OCI-LY7 (cell line): ENCODE results near the gene IRX4.

Experiments used
- EZH2phosphoT487 ChIP-seq: fragments of 200-600 bp; sonication (generic); IDR thresholded peaks from 2 replicates; pipeline ENCODE4 v1.6.1; 2018; ENCODE audit warnings: low read depth, borderline replicate concordance, mild to moderate bottlenecking, mixed run types, antibody characterized with exemption, low read length, moderate library complexity, mixed read lengths
- TF ChIP-seq, protein P1 (sequence below): fragments of 200-600 bp; sonication (generic); conservative IDR thresholded peaks from 2 replicates; pipeline ENCODE4 v1.5.1; 2014; ENCODE audit warnings: mild to moderate bottlenecking, antibody characterized with exemption, low read length, moderate library complexity, mixed read lengths

DNA sequence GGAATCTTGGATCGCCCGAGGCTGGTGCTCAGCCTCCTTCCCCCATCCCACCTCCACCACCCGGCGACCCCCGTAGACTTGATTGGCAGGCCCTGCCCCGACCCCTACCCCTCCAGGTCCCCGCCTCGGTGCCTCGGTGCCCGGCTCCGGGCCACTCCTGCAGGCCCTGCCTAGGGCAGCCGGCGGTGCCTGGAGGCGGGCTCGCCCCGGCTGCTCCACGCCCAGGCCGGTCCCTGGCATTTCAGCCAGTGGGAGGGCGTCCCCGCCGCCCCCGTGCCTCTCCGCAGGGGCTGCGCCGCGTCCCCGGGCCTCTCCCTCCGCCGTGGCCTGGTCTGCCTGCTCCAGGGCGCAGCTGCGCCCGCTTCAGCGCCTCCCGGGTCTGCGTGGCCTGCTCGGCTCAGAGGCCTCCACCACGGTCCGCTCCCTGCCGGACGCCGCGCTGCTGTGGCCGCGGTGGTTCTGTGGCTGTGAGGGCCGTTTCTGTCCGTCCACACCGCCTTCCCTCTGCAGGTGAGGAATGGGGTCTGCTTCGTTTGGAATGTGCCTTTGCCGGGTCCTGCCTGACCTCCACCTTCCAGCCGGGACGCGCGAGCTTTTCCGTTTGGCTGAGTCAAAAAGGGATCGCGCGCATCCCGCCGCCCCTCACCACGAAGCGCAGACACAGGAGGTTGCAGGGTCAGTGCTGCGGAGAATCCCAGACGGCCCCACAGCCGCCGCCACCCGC lies 48.3 kb upstream of the IRX4 start:
- TF ChIP-seq, protein P1, sequence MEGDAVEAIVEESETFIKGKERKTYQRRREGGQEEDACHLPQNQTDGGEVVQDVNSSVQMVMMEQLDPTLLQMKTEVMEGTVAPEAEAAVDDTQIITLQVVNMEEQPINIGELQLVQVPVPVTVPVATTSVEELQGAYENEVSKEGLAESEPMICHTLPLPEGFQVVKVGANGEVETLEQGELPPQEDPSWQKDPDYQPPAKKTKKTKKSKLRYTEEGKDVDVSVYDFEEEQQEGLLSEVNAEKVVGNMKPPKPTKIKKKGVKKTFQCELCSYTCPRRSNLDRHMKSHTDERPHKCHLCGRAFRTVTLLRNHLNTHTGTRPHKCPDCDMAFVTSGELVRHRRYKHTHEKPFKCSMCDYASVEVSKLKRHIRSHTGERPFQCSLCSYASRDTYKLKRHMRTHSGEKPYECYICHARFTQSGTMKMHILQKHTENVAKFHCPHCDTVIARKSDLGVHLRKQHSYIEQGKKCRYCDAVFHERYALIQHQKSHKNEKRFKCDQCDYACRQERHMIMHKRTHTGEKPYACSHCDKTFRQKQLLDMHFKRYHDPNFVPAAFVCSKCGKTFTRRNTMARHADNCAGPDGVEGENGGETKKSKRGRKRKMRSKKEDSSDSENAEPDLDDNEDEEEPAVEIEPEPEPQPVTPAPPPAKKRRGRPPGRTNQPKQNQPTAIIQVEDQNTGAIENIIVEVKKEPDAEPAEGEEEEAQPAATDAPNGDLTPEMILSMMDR, result no peak
- TF ChIP-seq EZH2phosphoT487, result no peak
